HEK293 (cell line): Measurements from ENCODE around the gene CCSER1.

Source experiments
- KLF16 ChIP-seq: fragments of 450-650 bp; formaldehyde crosslinking; IDR thresholded peaks from 2 replicates; pipeline ENCODE4 v1.5.1; 2017; ENCODE audit warnings: missing biosample characterization, missing genetic modification characterization
- KLF9 ChIP-seq: fragments of 450-650 bp; formaldehyde crosslinking; IDR thresholded peaks from 2 replicates; pipeline ENCODE4 v1.5.1; 2016; ENCODE audit warnings: missing biosample characterization, missing genetic modification characterization, low read depth
- PBX3 ChIP-seq: sonication (generic); formaldehyde crosslinking; IDR thresholded peaks from 2 replicates; pipeline ENCODE4 v1.8.1; 2022; ENCODE audit warnings: mild to moderate bottlenecking, moderate library complexity, missing genetic modification reagents
- RBAK ChIP-seq: fragments of 450-650 bp; formaldehyde crosslinking; IDR thresholded peaks from 2 replicates; pipeline ENCODE4 v1.5.1; 2016; ENCODE audit warnings: missing biosample characterization, missing genetic modification characterization
- ZNF202 ChIP-seq: fragments of 450-650 bp; formaldehyde crosslinking; IDR thresholded peaks from 2 replicates; pipeline ENCODE4 v1.5.1; 2016; ENCODE audit warnings: missing biosample characterization, missing genetic modification characterization, borderline replicate concordance
- TF ChIP-seq, protein P1 (sequence below): fragments of 450-650 bp; formaldehyde crosslinking; IDR thresholded peaks from 2 replicates; pipeline ENCODE4 v1.5.1; 2016; ENCODE audit warnings: missing biosample characterization, missing genetic modification characterization
- TF ChIP-seq, protein P2 (sequence below): fragments of 450-650 bp; formaldehyde crosslinking; IDR thresholded peaks from 2 replicates; pipeline ENCODE4 v1.5.1; 2016; ENCODE audit warnings: missing biosample characterization, missing genetic modification characterization

DNA sequence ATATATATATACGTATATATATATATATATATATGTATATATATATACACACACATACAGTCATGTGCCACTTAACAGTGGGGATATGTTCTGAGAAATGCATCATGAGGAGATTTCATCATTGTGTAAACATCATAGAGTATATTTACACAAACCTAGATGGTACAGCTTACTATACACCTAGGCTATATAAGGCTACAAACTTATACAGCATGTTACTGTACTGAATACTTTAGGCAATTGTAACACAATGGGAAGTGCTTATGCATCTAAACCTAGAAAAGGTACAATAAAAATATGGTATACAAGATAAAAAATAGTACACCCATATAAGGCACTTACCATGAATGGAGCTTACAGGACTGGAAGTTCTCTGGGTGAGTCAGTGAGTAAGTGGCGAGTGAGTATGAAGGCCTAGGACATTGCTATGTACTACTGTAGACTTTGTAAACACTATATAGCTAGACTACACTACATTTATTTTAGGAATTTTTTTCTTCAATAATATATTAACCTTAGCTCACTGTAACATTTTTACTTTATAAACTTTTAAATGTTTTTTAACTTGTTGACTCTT, 13.2 kb upstream of the CCSER1 start:
- TF ChIP-seq, protein P1, sequence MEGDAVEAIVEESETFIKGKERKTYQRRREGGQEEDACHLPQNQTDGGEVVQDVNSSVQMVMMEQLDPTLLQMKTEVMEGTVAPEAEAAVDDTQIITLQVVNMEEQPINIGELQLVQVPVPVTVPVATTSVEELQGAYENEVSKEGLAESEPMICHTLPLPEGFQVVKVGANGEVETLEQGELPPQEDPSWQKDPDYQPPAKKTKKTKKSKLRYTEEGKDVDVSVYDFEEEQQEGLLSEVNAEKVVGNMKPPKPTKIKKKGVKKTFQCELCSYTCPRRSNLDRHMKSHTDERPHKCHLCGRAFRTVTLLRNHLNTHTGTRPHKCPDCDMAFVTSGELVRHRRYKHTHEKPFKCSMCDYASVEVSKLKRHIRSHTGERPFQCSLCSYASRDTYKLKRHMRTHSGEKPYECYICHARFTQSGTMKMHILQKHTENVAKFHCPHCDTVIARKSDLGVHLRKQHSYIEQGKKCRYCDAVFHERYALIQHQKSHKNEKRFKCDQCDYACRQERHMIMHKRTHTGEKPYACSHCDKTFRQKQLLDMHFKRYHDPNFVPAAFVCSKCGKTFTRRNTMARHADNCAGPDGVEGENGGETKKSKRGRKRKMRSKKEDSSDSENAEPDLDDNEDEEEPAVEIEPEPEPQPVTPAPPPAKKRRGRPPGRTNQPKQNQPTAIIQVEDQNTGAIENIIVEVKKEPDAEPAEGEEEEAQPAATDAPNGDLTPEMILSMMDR (tag by site-specific recombination) = no peak
- no peak for TF ChIP-seq RBAK (tag by site-specific recombination)
- TF ChIP-seq PBX3 (CRISPR knock-in tag) = no peak
- TF ChIP-seq, protein P2, sequence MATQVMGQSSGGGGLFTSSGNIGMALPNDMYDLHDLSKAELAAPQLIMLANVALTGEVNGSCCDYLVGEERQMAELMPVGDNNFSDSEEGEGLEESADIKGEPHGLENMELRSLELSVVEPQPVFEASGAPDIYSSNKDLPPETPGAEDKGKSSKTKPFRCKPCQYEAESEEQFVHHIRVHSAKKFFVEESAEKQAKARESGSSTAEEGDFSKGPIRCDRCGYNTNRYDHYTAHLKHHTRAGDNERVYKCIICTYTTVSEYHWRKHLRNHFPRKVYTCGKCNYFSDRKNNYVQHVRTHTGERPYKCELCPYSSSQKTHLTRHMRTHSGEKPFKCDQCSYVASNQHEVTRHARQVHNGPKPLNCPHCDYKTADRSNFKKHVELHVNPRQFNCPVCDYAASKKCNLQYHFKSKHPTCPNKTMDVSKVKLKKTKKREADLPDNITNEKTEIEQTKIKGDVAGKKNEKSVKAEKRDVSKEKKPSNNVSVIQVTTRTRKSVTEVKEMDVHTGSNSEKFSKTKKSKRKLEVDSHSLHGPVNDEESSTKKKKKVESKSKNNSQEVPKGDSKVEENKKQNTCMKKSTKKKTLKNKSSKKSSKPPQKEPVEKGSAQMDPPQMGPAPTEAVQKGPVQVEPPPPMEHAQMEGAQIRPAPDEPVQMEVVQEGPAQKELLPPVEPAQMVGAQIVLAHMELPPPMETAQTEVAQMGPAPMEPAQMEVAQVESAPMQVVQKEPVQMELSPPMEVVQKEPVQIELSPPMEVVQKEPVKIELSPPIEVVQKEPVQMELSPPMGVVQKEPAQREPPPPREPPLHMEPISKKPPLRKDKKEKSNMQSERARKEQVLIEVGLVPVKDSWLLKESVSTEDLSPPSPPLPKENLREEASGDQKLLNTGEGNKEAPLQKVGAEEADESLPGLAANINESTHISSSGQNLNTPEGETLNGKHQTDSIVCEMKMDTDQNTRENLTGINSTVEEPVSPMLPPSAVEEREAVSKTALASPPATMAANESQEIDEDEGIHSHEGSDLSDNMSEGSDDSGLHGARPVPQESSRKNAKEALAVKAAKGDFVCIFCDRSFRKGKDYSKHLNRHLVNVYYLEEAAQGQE (tag by site-specific recombination) = no peak
- TF ChIP-seq ZNF202 (tag by site-specific recombination) = no peak
- TF ChIP-seq KLF9 (tag by site-specific recombination) = no peak
- no peak for TF ChIP-seq KLF16 (tag by site-specific recombination)
